ENCODE results near the gene CEP55.

Gene CEP55

GRCh38 chr10:93566435-93567276 is 70.2 kb downstream of the CEP55 start, which contains the start of gene FFAR4:
Gene FFAR4, plus strand, starts transcription at chr10:93566665. Its CDS starts 56 bp downstream, at chr10:93566721.
- peak in 21 of 51 donors; percentile 8 to 42 (median 23) for DNase-seq

GRCh38 chr10:93567277-93568104 is 71.1 kb downstream of the CEP55 start:
- no peak for DNase-seq

- DNase-seq = peak in 2 of 51 donors; percentile 3 to 9
These were observed 71.6 kb downstream of the CEP55 start for GRCh38 chr10:93568105-93568390.

GRCh38 chr10:93570383-93570782 is 74.0 kb downstream of the CEP55 start:
- DNase-seq = no peak

GRCh38 chr10:93572606-93573005 is 76.2 kb downstream of the CEP55 start:
- DNase-seq = no peak

GRCh38 chr10:93573051-93573909 is 76.9 kb downstream of the CEP55 start:
- DNase-seq = peak in 19 of 51 donors; percentile 7 to 40 (median 12)

GRCh38 chr10:93573924-93574323 is 77.5 kb downstream of the CEP55 start:
- DNase-seq = no peak

- no peak for DNase-seq
These were observed 80.5 kb downstream of the CEP55 start for GRCh38 chr10:93576888-93577287.

GRCh38 chr10:93577565-93577964 is 81.2 kb downstream of the CEP55 start:
- no peak for DNase-seq

Measured in hypothalamus (tissue), 51 donors.